ENCODE data around the gene EPHA1. TPM values are rescaled to one million over a fixed set of nuclear protein-coding genes. Genes with fewer than 3 reads are reported as not detected.

The EPHA1 gene
- total RNA-seq, 1 donor, result not detected

- no peak for TF ChIP-seq CTCF (IDR thresholded peaks at IDR 0.05; ENCODE audit: insufficient read depth, low read length)
- H3K4me3 ChIP-seq (ENCODE audit: low read depth, low read length), result peak overlapping the region; percentile 84
- DNase-seq (ENCODE audit: low read depth), result peak; percentile 75
Measured at GRCh38 chr7:143384148-143384547, 24.5 kb downstream of the EPHA1 start.

- TF ChIP-seq CTCF (IDR thresholded peaks at IDR 0.05; ENCODE audit: insufficient read depth, low read length), result no peak
- no peak for DNase-seq (ENCODE audit: low read depth)
- H3K4me3 ChIP-seq (ENCODE audit: low read depth, low read length), result peak overlapping the region; percentile 84
Measured at GRCh38 chr7:143383642-143383957, 25.1 kb downstream of the EPHA1 start.

- TF ChIP-seq CTCF (IDR thresholded peaks at IDR 0.05; ENCODE audit: insufficient read depth, low read length), result no peak
- DNase-seq (ENCODE audit: low read depth), result no peak
Measured at GRCh38 chr7:143382791-143383641, 25.6 kb downstream of the EPHA1 start.

GRCh38 chr7:143382126-143382790 is 26.4 kb downstream of the EPHA1 start:
- TF ChIP-seq CTCF (IDR thresholded peaks at IDR 0.05; ENCODE audit: insufficient read depth, low read length), result no peak
- DNase-seq (ENCODE audit: low read depth), result no peak
- H3K4me3 ChIP-seq (ENCODE audit: low read depth, low read length), result peak overlapping the region; percentile 84

More at GRCh38 chr7:143382791-143383641, 25.6 kb downstream of the EPHA1 start:
- H3K4me3 ChIP-seq (ENCODE audit: low read depth, low read length), result peak overlapping the region; percentile 84

- no peak for TF ChIP-seq CTCF (IDR thresholded peaks at IDR 0.05; ENCODE audit: insufficient read depth, low read length)
- peak; percentile 82 for DNase-seq (ENCODE audit: low read depth)
Measured at GRCh38 chr7:143381427-143382125, 27.1 kb downstream of the EPHA1 start.

GRCh38 chr7:143380646-143381426 is 27.8 kb downstream of the EPHA1 start, which contains the start of gene ZYX:
Gene ZYX (plus strand): TSS chr7:143381345. CDS start chr7:143381572, 227 bp downstream.
- TF ChIP-seq CTCF (IDR thresholded peaks at IDR 0.05; ENCODE audit: insufficient read depth, low read length), result no peak
- H3K4me3 ChIP-seq (ENCODE audit: low read depth, low read length), result peak within 1 kb of the TSS; percentile 84
- DNase-seq (ENCODE audit: low read depth), result peak; percentile 93

More at GRCh38 chr7:143381427-143382125, 27.1 kb downstream of the EPHA1 start:
- H3K4me3 ChIP-seq (ENCODE audit: low read depth, low read length), result peak overlapping the region; percentile 84
